ENCODE data around the gene SPAG9.
"Not testable (repeated sequence)": the region's sequence is repeated elsewhere in the genome, so short reads cannot be mapped to it uniquely, and the experiment has no call there.

Gene SPAG9

GRCh38 chr17:50949989-50950877, 170.4 kb downstream of the SPAG9 start:
- peak; percentile 54 for DNase-seq

GRCh38 chr17:50949128-50949988, 171.3 kb downstream of the SPAG9 start:
- DNase-seq: no peak

GRCh38 chr17:50948711-50949110, 172.0 kb downstream of the SPAG9 start:
- no peak for DNase-seq

DNA sequence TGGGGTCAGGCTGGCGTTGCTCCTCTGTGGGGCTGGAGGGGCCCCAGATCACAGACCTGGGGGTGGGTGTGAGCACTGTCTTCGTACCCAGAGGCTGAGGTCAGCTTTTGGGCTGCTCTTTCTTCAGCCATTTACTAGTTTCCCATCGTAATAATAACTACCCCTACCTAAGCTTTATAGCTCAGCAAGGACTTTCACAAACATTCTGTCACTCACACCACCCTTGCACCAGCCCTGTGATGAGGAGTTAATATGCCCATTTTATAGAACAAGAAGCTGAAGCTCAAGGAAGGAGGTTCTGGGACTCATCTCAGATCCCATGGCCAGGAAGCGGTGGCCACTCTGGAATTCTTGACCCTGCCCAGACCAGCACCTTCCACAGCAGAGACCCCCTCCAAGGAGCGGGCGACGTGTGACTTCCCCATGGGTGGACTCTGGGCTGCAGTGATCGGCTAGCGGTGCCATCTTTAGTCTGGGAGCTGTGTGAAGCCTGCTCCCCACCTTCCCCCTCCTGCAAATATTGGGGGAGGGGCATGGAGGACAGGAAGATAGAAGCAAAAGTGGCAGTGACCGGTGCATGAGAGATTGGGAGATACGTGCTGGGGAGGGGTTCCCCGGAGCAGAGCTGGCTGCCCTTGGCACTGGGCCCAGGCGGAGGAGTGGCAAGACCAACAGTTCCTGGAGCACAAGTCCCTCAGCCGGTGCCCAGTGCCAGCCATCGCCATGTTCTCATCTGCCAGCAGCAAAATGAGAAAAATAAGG, 172.7 kb downstream of the SPAG9 start:
- DNase-seq: no peak

- no peak for DNase-seq
These were observed 173.5 kb downstream of the SPAG9 start for GRCh38 chr17:50946891-50947781.

GRCh38 chr17:50946223-50946890, 174.3 kb downstream of the SPAG9 start:
- DNase-seq: no peak

DNA sequence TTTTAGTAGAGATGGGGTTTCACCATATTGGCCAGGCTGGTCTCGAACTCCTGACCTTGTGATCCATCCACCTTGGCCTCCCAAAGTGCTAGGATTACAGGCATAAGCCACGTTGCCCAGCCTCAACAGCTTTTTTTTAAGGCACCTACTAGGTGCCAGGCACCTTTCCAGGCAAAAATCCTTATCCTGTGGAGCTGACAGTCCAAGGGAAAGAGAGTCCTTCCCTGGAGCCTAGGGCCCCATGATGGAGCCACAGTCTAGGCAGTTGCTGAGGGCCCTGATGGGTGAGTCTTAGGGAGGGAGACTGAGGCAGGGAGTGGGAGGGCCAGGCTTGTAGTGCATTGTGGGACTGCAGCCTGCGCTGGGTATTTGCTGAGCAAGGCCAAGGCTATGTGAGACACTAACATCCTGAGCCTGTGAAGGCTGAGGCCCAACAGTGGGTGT, 174.9 kb downstream of the SPAG9 start:
- DNase-seq: no peak

DNA sequence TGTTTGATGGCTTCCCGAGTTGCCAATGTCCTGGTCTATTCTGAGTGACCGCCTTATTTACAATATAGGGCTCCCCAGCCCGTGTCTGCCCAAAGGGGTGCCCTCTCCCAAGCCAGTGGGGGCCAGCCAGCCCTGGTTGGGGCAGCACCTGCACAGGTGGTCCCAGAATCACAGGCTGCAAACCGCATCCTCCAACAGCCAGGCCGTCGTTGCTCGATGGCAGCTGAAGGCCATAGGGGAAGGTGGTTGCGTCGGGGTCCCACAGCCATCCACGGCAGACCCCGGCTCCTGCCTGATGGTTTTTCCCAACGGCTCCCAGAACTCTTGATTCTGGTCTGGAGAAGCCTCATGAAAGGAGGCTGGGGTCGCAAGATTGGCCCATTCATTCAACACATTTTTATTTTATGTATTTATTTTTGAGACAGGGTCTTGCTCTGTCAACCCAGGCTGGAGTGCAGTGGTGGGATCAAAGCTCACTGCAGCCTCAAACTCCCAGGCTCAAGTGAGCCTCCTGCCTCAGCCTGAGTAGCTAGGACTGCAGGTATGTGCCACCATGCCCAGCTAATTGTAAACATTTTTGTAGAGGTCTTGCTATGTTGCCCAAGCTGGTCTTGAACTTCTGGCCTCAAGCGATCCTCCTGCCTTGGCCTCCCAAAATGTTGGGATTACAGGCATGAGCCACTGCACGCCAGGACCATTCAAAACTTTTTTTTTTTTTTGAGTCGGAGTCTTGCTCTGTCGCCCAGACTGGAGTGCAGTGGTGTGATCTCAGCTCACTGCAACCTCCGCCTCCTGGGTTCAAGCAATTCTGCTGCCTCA, 175.6 kb downstream of the SPAG9 start:
- no peak for DNase-seq

GRCh38 chr17:50944054-50944901, 176.4 kb downstream of the SPAG9 start:
- peak; percentile 80 for DNase-seq

DNA sequence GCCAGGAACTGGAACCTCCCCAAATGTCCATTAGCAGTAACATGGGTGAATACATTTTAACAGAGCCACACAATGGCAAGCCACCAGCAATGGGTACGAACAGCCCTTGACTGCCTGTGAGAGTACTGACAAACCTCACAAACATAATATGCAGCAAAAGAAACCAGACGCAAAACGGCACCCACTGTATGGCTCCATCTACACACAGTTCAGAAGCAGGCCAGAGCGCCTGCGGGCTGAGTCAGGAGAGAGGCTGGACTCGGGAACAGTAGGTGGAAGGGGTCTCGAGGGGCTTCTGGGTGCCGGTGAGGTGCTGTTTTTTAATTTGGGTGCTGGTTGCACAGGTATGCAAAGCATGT, 177.1 kb downstream of the SPAG9 start:
- no peak for DNase-seq

DNA sequence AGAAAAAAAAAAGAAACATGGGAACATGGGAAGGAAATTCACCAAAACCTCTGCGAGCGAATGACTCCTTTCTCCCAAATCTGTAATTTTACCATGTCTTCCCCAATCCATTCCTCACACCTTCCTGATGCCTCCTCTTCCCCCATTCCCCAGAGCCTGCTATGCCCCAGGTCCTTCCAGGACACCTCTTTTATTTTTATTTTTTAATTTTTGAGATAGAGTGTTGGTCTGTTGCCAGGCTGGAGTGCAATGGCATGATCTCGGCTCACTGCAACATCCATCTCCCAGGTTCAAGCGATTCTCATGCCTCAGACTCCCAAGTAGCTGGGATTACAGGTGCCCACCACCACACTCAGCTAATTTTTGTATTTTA, 179.0 kb downstream of the SPAG9 start:
- not testable (repeated sequence) for DNase-seq

DNA sequence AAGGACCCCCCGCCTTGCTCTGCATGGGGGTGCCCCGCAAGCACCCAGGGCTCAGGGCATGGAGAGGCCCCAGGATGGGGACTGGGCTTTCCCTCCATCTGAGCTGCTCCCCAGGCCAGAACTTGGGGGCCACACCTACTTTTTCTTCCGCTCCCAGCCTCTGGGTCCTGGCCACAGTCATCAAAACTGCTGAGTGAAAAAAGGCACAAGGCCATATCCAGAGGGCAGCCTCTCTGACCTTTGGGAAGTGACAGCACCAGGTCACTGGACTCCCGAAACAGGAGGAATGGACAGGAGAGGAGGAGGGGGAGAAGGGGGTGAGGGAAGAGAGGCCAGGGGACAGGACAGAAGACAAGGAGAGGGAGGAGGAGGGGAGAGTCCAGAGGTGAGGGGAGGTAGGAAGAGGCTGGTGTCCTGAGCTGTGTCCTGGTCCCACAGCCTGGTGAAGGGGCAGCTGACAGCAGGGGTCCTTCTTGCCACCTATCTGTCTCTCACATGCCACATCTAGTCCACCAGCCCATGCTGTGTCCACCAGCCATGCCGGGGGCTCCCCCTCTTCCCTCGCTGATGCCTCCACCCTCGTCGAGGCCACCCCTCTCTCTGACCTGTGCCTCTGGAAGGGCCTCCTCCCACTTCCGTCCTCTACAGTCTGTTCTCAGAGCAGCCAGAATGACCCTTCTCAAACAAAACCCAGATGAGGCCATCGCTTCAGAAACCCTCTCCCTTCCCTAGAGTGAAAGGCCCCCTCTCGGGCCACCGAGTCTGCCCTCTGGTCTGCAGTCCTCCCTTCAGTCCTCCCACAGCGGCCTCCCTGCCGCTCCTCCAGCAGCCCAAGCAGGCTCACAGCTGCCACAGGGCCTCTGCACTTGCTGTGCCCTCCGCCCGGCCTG, 180.6 kb downstream of the SPAG9 start:
- DNase-seq: no peak

DNA sequence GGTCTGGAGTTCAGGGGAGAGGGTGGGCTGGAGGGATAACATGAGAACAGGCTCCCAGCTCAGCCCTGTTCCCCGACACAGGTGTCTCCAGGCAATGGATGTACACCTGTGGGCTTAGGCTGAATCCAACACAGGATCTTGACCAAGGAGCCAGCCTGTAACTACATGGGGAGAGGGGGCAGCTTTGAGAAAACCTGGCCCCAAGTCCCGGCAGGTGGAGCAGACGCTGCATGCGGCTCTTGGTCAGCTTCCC, 181.2 kb downstream of the SPAG9 start:
- DNase-seq: no peak

DNA sequence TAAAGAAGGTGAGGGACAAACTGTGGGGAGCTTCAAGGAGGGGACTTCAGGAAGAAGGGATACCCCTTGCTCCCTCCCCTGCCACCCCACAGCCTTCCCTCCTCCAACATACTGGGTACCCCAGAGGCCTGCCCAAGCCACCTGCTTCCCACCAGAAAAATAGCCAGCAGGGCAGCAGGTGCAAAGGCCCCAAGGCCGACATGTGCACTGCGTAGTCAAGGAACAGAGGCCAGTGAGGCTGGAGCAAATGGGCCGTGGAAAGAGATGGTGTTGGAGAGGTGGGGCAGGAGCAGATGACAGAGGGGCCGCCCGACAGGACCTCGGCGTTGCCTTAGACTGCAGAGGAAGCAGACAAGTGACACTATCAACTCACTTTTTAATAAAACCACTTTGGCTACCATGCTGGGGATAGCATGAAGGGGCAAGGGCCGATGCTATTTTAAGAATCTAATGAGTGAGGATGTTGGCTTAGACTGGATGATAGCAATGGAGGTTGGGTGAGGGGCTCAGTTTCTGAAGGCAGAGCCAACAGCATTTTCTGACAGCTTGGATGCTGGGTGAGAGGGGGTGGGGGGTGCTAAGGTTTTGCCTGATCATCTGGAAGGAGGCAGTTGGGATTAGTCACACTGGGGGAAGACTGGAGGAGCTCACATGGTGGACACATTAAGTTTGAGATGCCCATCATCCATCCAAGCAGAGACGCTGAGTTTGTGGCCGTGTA, 181.7 kb downstream of the SPAG9 start:
- no peak for DNase-seq

DNA sequence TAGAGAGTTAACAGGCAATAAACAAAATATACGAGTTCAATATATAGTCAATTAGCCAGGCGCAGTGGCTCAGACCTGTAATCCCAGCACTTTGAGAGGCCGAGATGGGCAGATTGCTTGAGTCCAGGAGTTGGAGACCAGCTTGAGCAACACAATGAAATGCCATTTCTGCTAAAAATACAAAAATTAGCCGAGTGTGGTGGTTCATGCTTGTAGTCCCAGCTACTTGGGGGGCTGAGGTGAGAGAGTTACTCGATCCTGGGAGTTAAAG, 184.7 kb downstream of the SPAG9 start:
- no peak for DNase-seq

DNA sequence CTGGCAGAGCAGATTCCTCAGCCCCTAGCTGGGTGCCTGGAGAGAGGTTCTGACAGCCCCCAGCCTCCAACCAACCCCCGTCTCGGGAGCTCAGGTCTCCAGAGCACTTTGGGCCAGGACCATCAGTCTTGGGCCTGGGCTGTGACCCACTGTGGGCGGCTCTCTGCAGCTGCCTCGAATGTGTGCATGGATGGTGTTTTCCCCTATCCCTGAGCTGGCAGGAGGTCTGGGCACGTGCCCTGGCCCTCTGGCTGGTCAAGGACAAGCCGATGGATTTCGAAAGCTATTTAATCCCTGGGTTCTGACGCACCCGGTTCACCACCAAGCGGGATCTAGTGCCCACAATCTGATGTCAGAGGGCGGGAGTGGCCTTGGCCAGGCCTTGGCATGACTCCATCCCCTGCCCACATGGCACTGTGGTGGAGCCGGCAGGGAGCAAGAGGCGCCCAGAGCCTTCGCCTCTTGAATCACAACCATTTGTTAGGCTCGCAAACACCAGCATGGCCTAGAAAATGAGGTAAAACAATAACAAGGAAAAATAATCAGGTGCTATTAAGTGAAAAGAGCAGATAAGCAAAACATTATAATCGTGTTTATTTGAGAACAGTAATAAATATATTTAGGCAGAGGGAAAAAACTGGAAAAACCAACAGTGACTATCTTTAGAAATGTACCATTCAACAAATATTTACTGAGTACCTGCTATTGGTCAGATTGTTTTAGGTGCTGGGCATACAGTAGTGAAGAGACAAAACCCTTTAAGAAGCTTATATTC, 185.3 kb downstream of the SPAG9 start:
- DNase-seq: no peak

DNA sequence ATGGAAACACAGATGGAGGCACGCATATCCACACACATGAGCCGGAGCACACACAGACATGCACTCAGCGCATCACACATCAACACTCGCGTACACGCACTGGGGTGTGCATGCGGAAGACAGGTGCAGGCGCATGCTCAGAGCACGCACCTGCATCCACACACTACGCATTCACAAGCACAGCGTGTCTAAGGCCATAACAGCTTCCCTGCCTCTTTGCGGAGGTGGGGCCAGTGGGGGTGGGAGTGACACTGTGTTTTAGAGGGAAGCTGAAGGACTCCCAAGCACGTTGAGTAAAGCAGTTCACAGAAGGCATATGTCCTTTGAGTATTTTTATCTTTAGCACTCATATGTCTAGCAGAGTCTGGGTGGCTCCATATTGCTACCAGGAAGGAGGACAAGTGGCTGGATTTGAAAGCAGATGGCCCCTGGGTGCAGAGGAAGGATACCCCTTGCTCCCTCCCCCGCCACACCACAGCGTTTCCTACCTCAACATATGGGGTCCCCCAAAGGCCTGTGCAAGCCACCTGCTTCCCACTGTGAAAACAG, 185.9 kb downstream of the SPAG9 start:
- DNase-seq: no peak
